Urinary bladder (tissue), 4 donors: ENCODE data around the gene RETREG2. TPM values are rescaled to one million over a fixed set of nuclear protein-coding genes. Genes with fewer than 3 reads are reported as not detected.
A peak's percentile ranks its signal among the peaks of the same experiment; 100 is the strongest.
"Not testable (repeated sequence)": the region's sequence is repeated elsewhere in the genome, so short reads cannot be mapped to it uniquely, and the experiment has no call there.

Experiments
- DNase-seq: peaks from one replicate; pipeline ENCODE4 v3.0.0-alpha.2; 2015; ENCODE audit errors: extremely low spot score
- H3K27ac ChIP-seq: one replicate; pipeline ENCODE4 v1.5.1; 2013; ENCODE audit warnings: low read depth, mild to moderate bottlenecking, moderate library complexity
- H3K36me3 ChIP-seq: one replicate; pipeline ENCODE4 v1.6.1; 2013; ENCODE audit warnings: mild to moderate bottlenecking, moderate library complexity; ENCODE audit not compliant: insufficient read depth
- H3K4me1 ChIP-seq: one replicate; pipeline ENCODE4 v1.6.1; 2013; ENCODE audit warnings: mild to moderate bottlenecking, moderate library complexity; ENCODE audit not compliant: insufficient read depth
- H3K4me3 ChIP-seq: one replicate; pipeline ENCODE4 v1.5.1; 2013; ENCODE audit warnings: low read depth, low read length
- WGBS: extraction: QIAGEN DNeasy Blood & Tissue Kit; methylation state at CpG from one replicate; pipeline ENCODE4 v1.1.7; 2013; 5-methylcytosine and 5-hydroxymethylcytosine counted together
- polyA plus RNA-seq: library from polyadenylated mRNA; stranded (reverse); fragments of 200-250 nt; gene quantifications from one replicate; pipeline ENCODE4 v1.2.3, GENCODE V29; 2013
- total RNA-seq: library from RNA; depleted of rRNA; stranded (reverse); fragments of >200 nt; gene quantifications from one replicate; pipeline ENCODE4 v1.2.3, GENCODE V29; 2014
- donor health status: healthy with polysubstance abuse.
- donor health status: healthy.

RETREG2 gene
- total and polyA plus RNA-seq, 2 donors = 34.7 to 65.4 TPM

GRCh38 chr2:219186754-219187456 lies 8.8 kb downstream of the RETREG2 start:
- Histone ChIP-seq H3K4me3 (no peak overlapping the region), H3K36me3 (peaks cover 6% of the 10 kb centered on the region), H3K4me1 (no peaks in the 10 kb centered on the region), H3K27ac (no peak overlapping the region)
- DNase-seq = no peak
- WGBS = 82% methylated on average over 7 of the region's 7 CpGs

GRCh38 chr2:219197388-219197787 lies 19.3 kb downstream of the RETREG2 start:
- Histone ChIP-seq H3K27ac (no peak overlapping the region), H3K36me3 (no peaks in the 10 kb centered on the region), H3K4me1 (no peaks in the 10 kb centered on the region), H3K4me3 (no peak overlapping the region)
- 88% methylated on average over 1 of the region's 1 CpG for WGBS
- no peak for DNase-seq

GRCh38 chr2:219198974-219199373 lies 20.9 kb downstream of the RETREG2 start:
- DNase-seq = no peak
- H3K27ac ChIP-seq = no peak overlapping the region
- H3K4me1 ChIP-seq = no peaks in the 10 kb centered on the region
- WGBS = 79% methylated on average over 5 of the region's 5 CpGs
- H3K36me3 ChIP-seq = no peaks in the 10 kb centered on the region
- no peak overlapping the region for H3K4me3 ChIP-seq

- H3K27ac ChIP-seq = no peak overlapping the region
- no peaks in the 10 kb centered on the region for H3K4me1 ChIP-seq
- H3K36me3 ChIP-seq = no peaks in the 10 kb centered on the region
- H3K4me3 ChIP-seq = no peak overlapping the region
- DNase-seq = no peak
- WGBS = 83% methylated on average over 12 of the region's 12 CpGs
Observed at GRCh38 chr2:219199470-219200211, 21.6 kb downstream of the RETREG2 start.

GRCh38 chr2:219200502-219201326 lies 22.6 kb downstream of the RETREG2 start:
- H3K36me3 ChIP-seq, H3K4me3 ChIP-seq, DNase-seq, H3K4me1 ChIP-seq, H3K27ac ChIP-seq: not testable (repeated sequence)
- WGBS = 61% methylated on average over 24 of the region's 26 CpGs

GRCh38 chr2:219201331-219201730 lies 23.3 kb downstream of the RETREG2 start:
- H3K27ac ChIP-seq, H3K36me3 ChIP-seq, H3K4me1 ChIP-seq, DNase-seq, H3K4me3 ChIP-seq: not testable (repeated sequence)
- 89% methylated on average over 19 of the region's 21 CpGs for WGBS

- H3K27ac ChIP-seq = no peak overlapping the region
- H3K4me3 ChIP-seq = no peak overlapping the region
- WGBS = 76% methylated on average over 7 of the region's 7 CpGs
- H3K4me1 ChIP-seq = no peaks in the 10 kb centered on the region
- H3K36me3 ChIP-seq = peaks cover 2% of the 10 kb centered on the region
- DNase-seq = no peak
Observed at GRCh38 chr2:219204425-219205164, 26.5 kb downstream of the RETREG2 start.

GRCh38 chr2:219205165-219205538 lies 27.1 kb downstream of the RETREG2 start:
- no peak overlapping the region for H3K27ac ChIP-seq

GRCh38 chr2:219205981-219206327 lies 27.9 kb downstream of the RETREG2 start:
- H3K4me3 ChIP-seq = peak overlapping the region; percentile 60
- H3K36me3 ChIP-seq = peaks cover 2% of the 10 kb centered on the region
- 19% methylated on average over 7 of the region's 7 CpGs for WGBS
- DNase-seq = no peak
- H3K4me1 ChIP-seq = no peaks in the 10 kb centered on the region
- peak overlapping the region; percentile 93 for H3K27ac ChIP-seq

More at GRCh38 chr2:219205165-219205538, 27.1 kb downstream of the RETREG2 start:
- Histone ChIP-seq H3K36me3 (peaks cover 2% of the 10 kb centered on the region), H3K4me3 (no peak overlapping the region), H3K4me1 (no peaks in the 10 kb centered on the region)
- no peak for DNase-seq
- WGBS = 78% methylated on average over 5 of the region's 5 CpGs

GRCh38 chr2:219206328-219207133 lies 28.5 kb downstream of the RETREG2 start, which contains the start of gene ZFAND2B:
Gene ZFAND2B (plus strand): TSS chr2:219206782. CDS start chr2:219206988, 206 bp downstream.
- Histone ChIP-seq H3K4me1 (no peaks in the 10 kb centered on the region), H3K4me3 (peak within 1 kb of the TSS; percentile 60), H3K27ac (peak within 1 kb of the TSS; percentile 93), H3K36me3 (peaks cover 2% of the 10 kb centered on the region)
- DNase-seq = peak; percentile 77
- WGBS = under 1% methylated on average over 76 of the region's 76 CpGs

GRCh38 chr2:219207134-219207883 lies 29.2 kb downstream of the RETREG2 start:
- H3K4me1 ChIP-seq = no peaks in the 10 kb centered on the region
- H3K36me3 ChIP-seq = peaks cover 2% of the 10 kb centered on the region
- H3K4me3 ChIP-seq = peak overlapping the region; percentile 60
- peak overlapping the region; percentile 90 for H3K27ac ChIP-seq
- no peak for DNase-seq
- 9% methylated on average over 22 of the region's 22 CpGs for WGBS
